GM19099 (cell line): ENCODE results near the gene FBXW4.

ENCODE experiments used
- POLR2A ChIP-seq: IDR thresholded peaks from 3 replicates; pipeline ENCODE4 v1.6.1; 2011; ENCODE audit warnings: low read depth; ENCODE audit not compliant: insufficient read length; ENCODE audit errors: extremely low read depth

Gene FBXW4

DNA sequence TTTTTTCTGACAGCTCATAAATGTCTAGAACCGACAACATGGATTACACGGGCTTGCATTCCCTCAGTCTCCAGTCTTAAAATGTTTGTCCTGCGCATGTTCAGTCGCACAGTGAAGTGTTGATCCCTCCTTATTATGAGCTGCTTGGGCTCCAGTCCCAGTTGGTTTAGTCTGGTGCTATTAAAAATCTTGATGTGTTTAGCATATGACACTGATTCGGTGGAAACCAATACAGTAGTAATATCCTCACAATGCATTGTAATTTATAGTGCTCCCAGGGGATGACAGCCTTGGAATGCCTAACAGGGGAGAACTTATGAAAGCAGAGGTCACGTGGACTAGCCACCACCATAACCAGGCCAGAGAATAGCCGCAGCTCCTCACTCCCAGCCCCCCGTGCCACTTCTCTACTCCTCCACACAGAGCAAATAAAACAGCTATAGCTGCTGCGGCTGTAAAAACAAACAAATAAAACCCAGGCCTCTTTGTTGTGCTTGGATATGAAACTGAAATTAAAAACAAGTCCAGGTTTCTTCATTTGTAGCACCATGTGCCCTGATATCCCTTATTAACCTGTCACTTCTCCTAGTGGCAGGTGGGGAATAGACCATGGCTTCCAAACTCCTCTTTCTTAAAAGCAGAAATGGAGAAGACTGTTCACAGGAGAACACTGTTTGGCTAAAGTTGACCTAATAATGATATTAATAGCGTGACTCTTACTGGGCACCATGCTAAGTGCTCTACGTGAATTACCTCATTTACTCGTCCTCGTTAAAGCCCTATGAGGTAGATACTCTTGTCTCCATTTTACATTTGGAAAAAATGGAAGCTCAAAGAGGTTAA, 99.2 kb downstream of the FBXW4 start:
- no peak for TF ChIP-seq POLR2A

GRCh38 chr10:101588879-101589278, 106.1 kb downstream of the FBXW4 start:
- TF ChIP-seq POLR2A = no peak

- peak; percentile 59 for TF ChIP-seq POLR2A
Measured at GRCh38 chr10:101587725-101588653, 107.0 kb downstream of the FBXW4 start, which contains the start of the genes DPCD and POLL. TSS of gene DPCD (plus strand) at chr10:101588321. CDS start at chr10:101588337, 16 bp downstream. TSS of gene POLL (minus strand) at chr10:101588257. CDS start at chr10:101587360, 897 bp downstream.

GRCh38 chr10:101585841-101586240, 109.1 kb downstream of the FBXW4 start:
- no peak for TF ChIP-seq POLR2A

GRCh38 chr10:101580486-101581399, 114.2 kb downstream of the FBXW4 start:
- TF ChIP-seq POLR2A = no peak

- no peak for TF ChIP-seq POLR2A
Measured at GRCh38 chr10:101579516-101579870, 115.5 kb downstream of the FBXW4 start.

DNA sequence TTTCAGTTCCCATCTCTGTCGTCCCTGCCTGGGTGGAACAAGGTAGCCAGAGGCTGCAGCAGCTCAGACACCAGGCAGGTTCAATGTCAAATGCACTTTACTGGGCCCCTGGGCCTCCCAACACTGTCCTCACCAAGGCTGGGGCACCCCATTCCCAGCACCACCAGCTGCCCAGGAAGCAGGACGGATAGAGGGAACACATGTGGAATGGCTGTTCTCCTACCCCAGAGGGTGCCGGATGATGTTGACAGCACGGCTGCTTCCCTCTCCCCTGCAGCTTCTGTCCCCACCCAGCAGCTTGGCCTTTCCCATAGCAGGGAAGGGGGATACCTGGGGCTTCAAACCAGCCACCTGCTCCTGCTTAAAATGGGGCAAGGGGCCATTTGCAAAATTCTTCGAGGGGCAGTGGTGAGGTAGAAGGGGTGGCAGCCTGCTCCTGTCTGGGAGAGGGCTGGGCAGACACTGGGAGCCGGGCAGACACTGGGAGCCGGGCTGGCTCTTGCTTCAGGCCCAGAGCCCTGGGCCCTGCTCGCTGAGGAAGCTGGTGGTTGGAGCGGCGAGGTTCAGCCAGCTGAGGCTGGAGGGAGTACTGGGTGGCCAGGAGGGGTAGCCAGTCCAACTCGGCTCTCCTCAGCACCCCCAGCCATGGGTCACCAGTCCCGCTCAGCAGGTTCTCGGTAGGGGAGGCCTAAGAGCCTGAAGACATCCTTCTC, 116.0 kb downstream of the FBXW4 start:
- TF ChIP-seq POLR2A = no peak

GRCh38 chr10:101578192-101578591, 116.8 kb downstream of the FBXW4 start:
- no peak for TF ChIP-seq POLR2A

DNA sequence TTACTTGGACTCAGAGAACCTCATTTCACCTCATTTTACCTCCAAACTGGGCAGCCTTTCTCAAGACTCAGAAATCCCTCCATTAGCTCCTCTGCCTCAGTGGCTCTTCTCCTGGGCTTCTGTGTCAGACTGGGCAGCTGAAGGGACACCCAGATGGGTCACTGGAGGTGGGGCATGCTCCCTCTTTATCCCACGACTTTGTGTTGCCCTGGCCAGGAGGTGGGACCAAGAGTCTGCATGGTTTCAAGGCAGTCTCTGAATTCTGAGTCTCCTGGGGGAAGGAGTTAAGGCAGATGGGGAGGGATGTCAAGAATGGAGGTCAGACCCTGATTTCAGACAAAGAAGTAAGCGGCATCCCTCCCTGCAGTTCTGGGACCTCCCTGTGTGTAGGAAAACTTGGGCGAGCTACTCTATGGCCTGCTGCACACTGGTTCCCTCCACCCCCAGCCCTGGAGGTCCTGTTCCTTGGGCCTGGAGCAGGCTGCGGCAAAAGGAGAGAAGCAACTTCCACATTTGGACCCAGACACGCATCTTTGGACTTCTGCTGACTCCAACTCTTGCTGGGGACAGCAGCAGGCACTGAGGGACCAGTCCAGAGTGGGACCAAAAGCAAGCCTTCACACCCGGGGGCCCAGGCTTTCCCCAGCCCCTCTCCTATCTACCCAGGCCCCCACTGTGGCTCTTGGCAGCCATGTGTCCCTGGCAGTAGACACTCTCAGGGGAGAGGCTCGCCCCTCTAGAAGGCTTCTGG, 117.7 kb downstream of the FBXW4 start:
- no peak for TF ChIP-seq POLR2A

- TF ChIP-seq POLR2A = no peak
Measured at GRCh38 chr10:101576211-101576863, 118.6 kb downstream of the FBXW4 start.

DNA sequence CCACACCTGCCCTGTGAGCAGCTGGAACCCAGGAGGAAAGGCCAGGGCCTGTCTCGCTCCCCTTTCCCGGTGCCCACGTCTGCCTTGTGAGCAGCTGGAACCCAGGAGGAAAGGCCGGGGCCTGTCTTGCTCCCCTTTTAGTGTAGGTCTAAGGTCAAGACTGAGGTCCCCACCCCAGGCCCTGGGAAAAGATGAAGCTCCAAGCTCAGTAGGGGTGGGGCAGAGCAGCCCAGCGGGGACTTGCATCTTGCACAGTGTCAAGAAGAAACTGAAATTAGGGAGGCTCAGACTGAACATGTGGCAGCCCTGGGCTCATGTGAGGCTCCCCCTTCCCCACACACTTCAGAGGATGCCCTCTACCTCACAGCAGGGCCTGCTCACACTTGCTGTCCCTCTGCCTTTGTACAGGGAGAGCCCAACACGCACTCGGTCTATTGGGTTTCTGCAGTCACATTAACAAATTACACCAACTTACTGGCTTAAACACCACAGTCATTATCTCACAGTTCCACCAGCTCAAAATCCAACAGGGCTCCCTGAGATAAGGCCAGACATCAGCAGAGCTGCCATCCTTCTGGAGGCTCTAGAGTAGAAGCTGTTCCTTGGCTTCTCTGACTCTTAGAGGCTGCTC, 119.3 kb downstream of the FBXW4 start:
- no peak for TF ChIP-seq POLR2A

DNA sequence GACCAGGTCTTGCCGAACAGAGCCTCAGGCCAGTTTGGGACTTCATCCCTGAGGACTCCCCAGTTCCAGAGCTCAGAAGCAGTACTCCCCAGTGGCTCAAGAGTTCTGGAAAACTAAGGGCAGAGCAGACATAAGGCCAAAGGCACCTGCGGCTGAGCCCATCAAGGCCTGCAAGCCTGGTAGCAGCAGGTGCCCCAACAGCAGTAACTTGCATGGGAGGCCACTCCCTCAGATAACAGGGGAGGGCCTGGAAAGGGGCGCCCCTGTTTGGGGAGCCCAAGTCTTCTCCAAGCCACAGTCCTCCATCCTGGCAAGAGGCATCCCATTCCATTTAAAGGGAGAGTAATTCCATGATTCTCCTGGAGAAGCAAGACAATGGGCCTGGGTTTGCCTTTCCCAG, 119.9 kb downstream of the FBXW4 start:
- TF ChIP-seq POLR2A = no peak
